Stimulated activated naive CD8-positive, alpha-beta T cell treated with anti-CD3 and anti-CD28 coated beads, Interleukin-15, Interleukin-2, amounts not matched to agents 100 ng/mL and 50 ng/mL, for 24 hours (primary cell): Measurements from ENCODE around the gene PYM1.
"Not testable (repeated sequence)": the region's sequence is repeated elsewhere in the genome, so short reads cannot be mapped to it uniquely, and the experiment has no call there.

ENCODE experiments used
- H3K27ac Mint-ChIP-seq: one replicate; pipeline ENCODE4 v1.8.0; 2021; ENCODE audit warnings: mild to moderate bottlenecking, mixed read lengths
- H3K27me3 Mint-ChIP-seq: one replicate; pipeline ENCODE4 v1.8.0; 2021; ENCODE audit warnings: mixed read lengths
- H3K36me3 Mint-ChIP-seq: one replicate; pipeline ENCODE4 v1.8.0; 2021; ENCODE audit warnings: low read depth, mixed read lengths
- H3K4me1 Mint-ChIP-seq: one replicate; pipeline ENCODE4 v1.8.0; 2021; ENCODE audit warnings: low read depth, mixed read lengths
- H3K4me3 Mint-ChIP-seq: one replicate; pipeline ENCODE4 v1.8.0; 2021; ENCODE audit warnings: mild to moderate bottlenecking, mixed read lengths
- H3K9me3 Mint-ChIP-seq: one replicate; pipeline ENCODE4 v1.8.0; 2021; ENCODE audit warnings: mixed read lengths

PYM1 gene

GRCh38 chr12:55908726-55909512, 18.8 kb downstream of the PYM1 start:
- peaks cover 14% of the 10 kb centered on the region for H3K4me1 Mint-ChIP-seq

GRCh38 chr12:55906056-55906455, 21.6 kb downstream of the PYM1 start:
- no peak overlapping the region for H3K27ac Mint-ChIP-seq
- H3K9me3 Mint-ChIP-seq, result no peaks in the 10 kb centered on the region
- peaks cover 7% of the 10 kb centered on the region for H3K4me1 Mint-ChIP-seq
- no peaks in the 10 kb centered on the region for H3K27me3 Mint-ChIP-seq
- no peak overlapping the region for H3K4me3 Mint-ChIP-seq
- H3K36me3 Mint-ChIP-seq, result peaks cover 10% of the 10 kb centered on the region

More at GRCh38 chr12:55908726-55909512, 18.8 kb downstream of the PYM1 start:
- Mint-ChIP-seq H3K4me3 (no peak overlapping the region), H3K36me3 (peaks cover 11% of the 10 kb centered on the region), H3K9me3 (no peaks in the 10 kb centered on the region), H3K27me3 (no peaks in the 10 kb centered on the region), H3K27ac (no peak overlapping the region)

- Mint-ChIP-seq H3K36me3 (peaks cover 10% of the 10 kb centered on the region), H3K9me3 (no peaks in the 10 kb centered on the region), H3K4me3 (no peak overlapping the region), H3K27me3 (no peaks in the 10 kb centered on the region), H3K27ac (no peak overlapping the region), H3K4me1 (peaks cover 15% of the 10 kb centered on the region)
Observed at GRCh38 chr12:55901881-55902490, 25.7 kb downstream of the PYM1 start.

- no peaks in the 10 kb centered on the region for H3K27me3 Mint-ChIP-seq
- H3K4me1 Mint-ChIP-seq, result peaks cover 12% of the 10 kb centered on the region
- H3K4me3 Mint-ChIP-seq, result peak overlapping the region; percentile 11
- H3K27ac Mint-ChIP-seq, result no peak overlapping the region
- peaks cover 10% of the 10 kb centered on the region for H3K36me3 Mint-ChIP-seq
- no peaks in the 10 kb centered on the region for H3K9me3 Mint-ChIP-seq
Observed at GRCh38 chr12:55899082-55899481, 28.6 kb downstream of the PYM1 start.

- no peak overlapping the region for H3K4me3 Mint-ChIP-seq
- no peak overlapping the region for H3K27ac Mint-ChIP-seq
- H3K27me3 Mint-ChIP-seq, result no peaks in the 10 kb centered on the region
- H3K36me3 Mint-ChIP-seq, result no peaks in the 10 kb centered on the region
- peaks cover 1% of the 10 kb centered on the region for H3K4me1 Mint-ChIP-seq
- H3K9me3 Mint-ChIP-seq, result no peaks in the 10 kb centered on the region
Observed at GRCh38 chr12:55893723-55894122, 34.0 kb downstream of the PYM1 start.

GRCh38 chr12:55891310-55891709, 36.4 kb downstream of the PYM1 start:
- Mint-ChIP-seq H3K4me3 (no peak overlapping the region), H3K9me3 (no peaks in the 10 kb centered on the region), H3K4me1 (no peaks in the 10 kb centered on the region), H3K27ac (no peak overlapping the region), H3K27me3 (no peaks in the 10 kb centered on the region), H3K36me3 (no peaks in the 10 kb centered on the region)

- no peaks in the 10 kb centered on the region for H3K36me3 Mint-ChIP-seq
- no peak overlapping the region for H3K4me3 Mint-ChIP-seq
- H3K27me3 Mint-ChIP-seq, result no peaks in the 10 kb centered on the region
- peaks cover 9% of the 10 kb centered on the region for H3K4me1 Mint-ChIP-seq
- H3K27ac Mint-ChIP-seq, result no peak overlapping the region
- H3K9me3 Mint-ChIP-seq, result no peaks in the 10 kb centered on the region
Observed at GRCh38 chr12:55885113-55885512, 42.6 kb downstream of the PYM1 start.

GRCh38 chr12:55877824-55878223, 49.9 kb downstream of the PYM1 start:
- peaks cover 9% of the 10 kb centered on the region for H3K4me1 Mint-ChIP-seq
- peaks cover 9% of the 10 kb centered on the region for H3K9me3 Mint-ChIP-seq
- H3K27me3 Mint-ChIP-seq, result no peaks in the 10 kb centered on the region
- H3K36me3 Mint-ChIP-seq, result peaks cover 9% of the 10 kb centered on the region
- H3K4me3 Mint-ChIP-seq, result no peak overlapping the region
- H3K27ac Mint-ChIP-seq, result no peak overlapping the region

GRCh38 chr12:55875704-55876467, 51.8 kb downstream of the PYM1 start:
- no peak overlapping the region for H3K27ac Mint-ChIP-seq

GRCh38 chr12:55874443-55874842, 53.3 kb downstream of the PYM1 start:
- Mint-ChIP-seq H3K36me3 (peaks cover 9% of the 10 kb centered on the region), H3K4me3 (no peak overlapping the region), H3K27ac (no peak overlapping the region), H3K4me1 (no peaks in the 10 kb centered on the region), H3K9me3 (peaks cover 9% of the 10 kb centered on the region), H3K27me3 (no peaks in the 10 kb centered on the region)

More at GRCh38 chr12:55875704-55876467, 51.8 kb downstream of the PYM1 start:
- Mint-ChIP-seq H3K9me3 (peaks cover 9% of the 10 kb centered on the region), H3K36me3 (peaks cover 9% of the 10 kb centered on the region), H3K27me3 (no peaks in the 10 kb centered on the region), H3K4me3 (no peak overlapping the region), H3K4me1 (peaks cover 6% of the 10 kb centered on the region)

- H3K4me1 Mint-ChIP-seq, H3K36me3 Mint-ChIP-seq, H3K4me3 Mint-ChIP-seq, H3K27ac Mint-ChIP-seq, H3K27me3 Mint-ChIP-seq, H3K9me3 Mint-ChIP-seq: not testable (repeated sequence)
Observed at GRCh38 chr12:55866454-55867004, 61.2 kb downstream of the PYM1 start.

GRCh38 chr12:55865327-55865726, 62.4 kb downstream of the PYM1 start:
- Mint-ChIP-seq H3K27ac (no peak overlapping the region), H3K4me1 (no peaks in the 10 kb centered on the region), H3K36me3 (no peaks in the 10 kb centered on the region), H3K4me3 (no peak overlapping the region), H3K27me3 (no peaks in the 10 kb centered on the region), H3K9me3 (no peaks in the 10 kb centered on the region)

- H3K36me3 Mint-ChIP-seq, H3K27ac Mint-ChIP-seq, H3K4me3 Mint-ChIP-seq, H3K9me3 Mint-ChIP-seq, H3K4me1 Mint-ChIP-seq, H3K27me3 Mint-ChIP-seq: not testable (repeated sequence)
Observed at GRCh38 chr12:55862931-55863330, 64.8 kb downstream of the PYM1 start.

- Mint-ChIP-seq H3K4me3 (no peak overlapping the region), H3K27me3 (no peaks in the 10 kb centered on the region), H3K27ac (no peak overlapping the region), H3K36me3 (no peaks in the 10 kb centered on the region), H3K4me1 (no peaks in the 10 kb centered on the region), H3K9me3 (no peaks in the 10 kb centered on the region)
Observed at GRCh38 chr12:55862286-55862685, 65.4 kb downstream of the PYM1 start.

- H3K4me1 Mint-ChIP-seq, result no peaks in the 10 kb centered on the region
- no peaks in the 10 kb centered on the region for H3K9me3 Mint-ChIP-seq
- no peak overlapping the region for H3K27ac Mint-ChIP-seq
- H3K36me3 Mint-ChIP-seq, result no peaks in the 10 kb centered on the region
- H3K27me3 Mint-ChIP-seq, result no peaks in the 10 kb centered on the region
- no peak overlapping the region for H3K4me3 Mint-ChIP-seq
Observed at GRCh38 chr12:55861871-55862270, 65.8 kb downstream of the PYM1 start.
